OCI-LY3 (cell line): ENCODE measurements around the gene CASP4.

Source experiments
- CTCF ChIP-seq: fragments of 200-600, 300-600 bp; sonication (generic); IDR thresholded peaks from 2 replicates; pipeline ENCODE4 v1.5.1; 2014; ENCODE audit warnings: antibody characterized with exemption, low read length, low read depth
- EZH2phosphoT487 ChIP-seq: fragments of 200-600 bp; shearing (Covaris generic); IDR thresholded peaks from 2 replicates; pipeline ENCODE4 v1.6.1; 2018; ENCODE audit warnings: antibody characterized with exemption, mixed run types, low read depth

GRCh38 chr11:105007463-105007862, 39.1 kb upstream of the CASP4 start:
- TF ChIP-seq CTCF (no peak), EZH2phosphoT487 (no peak)
